ENCODE data around the gene A3GALT2.

DNA sequence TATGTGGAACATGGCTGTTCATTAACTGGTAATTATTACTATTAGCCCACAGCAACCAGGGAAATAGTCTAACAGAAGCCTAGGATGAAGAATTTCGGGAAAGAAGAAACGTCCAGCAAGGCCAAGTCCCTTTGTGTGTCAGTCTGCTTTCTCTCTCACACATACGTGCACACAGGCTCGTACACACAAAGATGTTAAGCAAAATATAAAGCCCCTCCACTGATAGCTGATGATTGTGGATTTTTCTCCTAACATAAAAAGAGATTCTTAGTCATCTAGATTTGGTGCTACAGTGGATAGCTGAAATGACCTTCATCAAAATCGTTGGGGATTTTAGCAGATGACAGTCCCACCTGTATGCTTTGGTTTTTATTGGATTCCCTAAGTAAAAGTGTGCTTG, 42.1 kb upstream of the A3GALT2 start:
- TF ChIP-seq GATA2 (IDR thresholded peaks at IDR 0.05; ENCODE audit: low read depth, low read length): no peak
- no peak for TF ChIP-seq GATA3 (IDR thresholded peaks at IDR 0.05; ENCODE audit: low read depth, low read length)
